Heart left ventricle (tissue), 13 donors: ENCODE data around the gene PDGFRB.

Experiments used
- CTCF ChIP-seq, 12 donors: fragments of 200-600 bp; sonication (generic) in 4 of 12; IDR thresholded peaks; one replicate each; pipeline versions ENCODE4 v1.5.0 to v1.8.0; 2018 to 2022; ENCODE audit warnings: antibody characterized with exemption in 12 of 12, mild to moderate bottlenecking in 5 of 12
- POLR2A ChIP-seq, 2 donors: fragments of 450-650 bp; IDR thresholded peaks; one replicate each; pipeline ENCODE4 v1.6.1; 2017; ENCODE audit warnings: antibody characterized with exemption in 2 of 2, mild to moderate bottlenecking in 2 of 2, moderate library complexity in 2 of 2
- donor health status: ischemic (EF 13 %, LVEDD 7.1; RV severe dilation, severe dysfunction).
- donor health status: DM: no; HTN: yes; CAD: no.
- donor health status: DM: no; HTN: no; CAD: no.
- donor health status: ischemic (EF 25% LVEDD 6.9; RV normal size, moderate dysfunction).
- donor health status: ischemic (EF 25% LVEDD 5.7; RV mildly dilated, moderate dysfunction).
- donor health status: ischemic (EF 35%, LVEDD 5.7; RV mildly dilated, moderate dysfunction).
- donor health status: nonischemic (EF 11% LVEDD 7.7; RV severe dilation, severe dysfunction).
- donor health status: DM: yes; HTN: yes; CAD: no.
- donor health status: PGD.
- donor health status: ischemic (EF 29% LVEDD 5.4; RV normal size, mild dysfunction).
- donor health status: nonischemic (EF 23%, LVEDD 6.1; RV moderate dilation, normal function).

GRCh38 chr5:150066901-150067396 is 88.7 kb downstream of the PDGFRB start:
- TF ChIP-seq CTCF (IDR thresholded peaks at IDR 0.05) (no peak), POLR2A (IDR thresholded peaks at IDR 0.05) (no peak)
